Fibroblast of peridontal ligament (primary cell): ENCODE data around the gene TRIM34.
"Not testable (repeated sequence)": the region's sequence is repeated elsewhere in the genome, so short reads cannot be mapped to it uniquely, and the experiment has no call there.

Experiments used
- DNase-seq: peaks from one replicate; pipeline ENCODE4 v3.0.0-alpha.2; 2010; ENCODE audit errors: extremely low read depth

TRIM34 gene

GRCh38 chr11:5684036-5684645 lies 59.3 kb downstream of the TRIM34 start:
- peak; percentile 15 for DNase-seq

GRCh38 chr11:5684646-5685362 lies 60.0 kb downstream of the TRIM34 start, which contains the start of gene TRIM5:
TSS of gene TRIM5 (minus strand) at chr11:5685074. CDS start at chr11:5680177, 4,897 bp downstream.
- DNase-seq, result peak; percentile 98

- no peak for DNase-seq
Observed at GRCh38 chr11:5686426-5686825, 61.6 kb downstream of the TRIM34 start.

- DNase-seq, result no peak
Observed at GRCh38 chr11:5688482-5688881, 63.7 kb downstream of the TRIM34 start.

- DNase-seq, result peak; percentile 91
Observed at GRCh38 chr11:5689551-5689983, 64.8 kb downstream of the TRIM34 start, which contains the start of gene TRIM22. TSS of gene TRIM22 (plus strand) at chr11:5689790. CDS start at chr11:5696233, 6,443 bp downstream.

- peak; percentile 78 for DNase-seq
Observed at GRCh38 chr11:5690216-5690615, 65.4 kb downstream of the TRIM34 start.

GRCh38 chr11:5690736-5691135 lies 65.9 kb downstream of the TRIM34 start:
- DNase-seq, result peak; percentile 71

GRCh38 chr11:5691238-5691963 lies 66.6 kb downstream of the TRIM34 start:
- not testable (repeated sequence) for DNase-seq

- peak; percentile 11 for DNase-seq
Observed at GRCh38 chr11:5691964-5692361, 67.2 kb downstream of the TRIM34 start.
